Thyroid gland (tissue), 4 donors: ENCODE results near the gene BCL6. TPM values are rescaled to one million over a fixed set of nuclear protein-coding genes. Genes with fewer than 3 reads are reported as not detected.

Source experiments
- DNase-seq, 2 donors: peaks; one replicate each; pipeline ENCODE4 v3.0.0-alpha.2; 2019
- H3K27ac ChIP-seq, 3 donors: fragments of 200-600 bp; sonication (generic); 1 replicate in 2 of 3; 2 replicates in 1 of 3; pipeline ENCODE4 v1.5.1; 2016 to 2019; ENCODE audit warnings: mild to moderate bottlenecking in 1 of 3, moderate library complexity in 1 of 3
- H3K27me3 ChIP-seq: fragments of 200-600 bp; sonication (generic); one replicate; pipeline ENCODE4 v1.5.1; 2019
- H3K36me3 ChIP-seq, 2 donors: fragments of 200-600 bp; sonication (generic); one replicate each; pipeline ENCODE4 v1.5.1; 2016 to 2019
- H3K4me1 ChIP-seq, 2 donors: fragments of 200-600 bp; sonication (generic); one replicate each; pipeline ENCODE4 v1.5.1; 2017 to 2019
- H3K4me3 ChIP-seq, 3 donors: fragments of 200-600 bp; sonication (generic); replicated peaks in 1 of 3; 1 replicate in 2 of 3; 2 replicates in 1 of 3; pipeline ENCODE4 v1.5.1; 2016; ENCODE audit warnings: mild to moderate bottlenecking in 1 of 3
- H3K9me3 ChIP-seq: fragments of 200-600 bp; sonication (generic); one replicate; pipeline ENCODE4 v1.5.1; 2017
- CTCF ChIP-seq, 6 experiments: fragments of 200-600 bp in 3 of 6; fragments of 450-650 bp in 3 of 6; sonication (generic) in 3 of 6; IDR thresholded peaks; one replicate each; pipeline ENCODE4 v1.5.1; 2016 to 2019; ENCODE audit warnings: antibody characterized with exemption in 6 of 6, mild to moderate bottlenecking in 2 of 6, inconsistent platforms in 1 of 6, moderate library complexity in 1 of 6
- POLR2A ChIP-seq, 2 donors: fragments of 450-650 bp; IDR thresholded peaks; one replicate each; pipeline ENCODE4 v1.6.1; 2017; ENCODE audit warnings: antibody characterized with exemption in 2 of 2, mild to moderate bottlenecking in 2 of 2, moderate library complexity in 1 of 2
- whole genome bisulfite sequencing, 2 donors: methylation state at CpG; one replicate each; pipeline ENCODE4 v1.1.5; 2017; 5-methylcytosine and 5-hydroxymethylcytosine counted together
- intact Hi-C: fragments of 100-400 bp; cut with DNase I; formaldehyde crosslinking; loops from one replicate; pipeline ENCODE4 v1.15.1; 2023
- total RNA-seq, 4 donors: library from RNA; depleted of rRNA; stranded (reverse); fragments of >200 nt; gene quantifications; one replicate each; pipeline ENCODE4 v1.2.3, GENCODE V29; 2016

The BCL6 gene
- total RNA-seq, 4 donors from 2014 or later, result 40.3 to 109 (median 67.2) TPM

- H3K36me3 ChIP-seq, result peaks cover 34 to 40% of the 10 kb centered on the region in 2 donors
- H3K9me3 ChIP-seq, result no peaks in the 10 kb centered on the region
- TF ChIP-seq CTCF (IDR thresholded peaks at IDR 0.05) (no peak), POLR2A (IDR thresholded peaks at IDR 0.05) (no peak)
- no peak overlapping the region for H3K4me3 ChIP-seq
- H3K27ac ChIP-seq, result no peak overlapping the region
- H3K27me3 ChIP-seq, result no peaks in the 10 kb centered on the region
- WGBS, 2 donors, result 51 to 70% methylated on average over 6 of the region's 6 CpGs
- DNase-seq, result peak in 1 of 2 donors; percentile 34
- intact Hi-C loops, result no loop called here
- no peaks in the 10 kb centered on the region for H3K4me1 ChIP-seq
These were observed 25.5 kb downstream of the BCL6 start for GRCh38 chr3:187719628-187720336.

GRCh38 chr3:187718802-187719201 lies 26.5 kb downstream of the BCL6 start:
- Histone ChIP-seq H3K27me3 (no peaks in the 10 kb centered on the region), H3K27ac (no peak overlapping the region), H3K4me1 (no peaks in the 10 kb centered on the region), H3K36me3 (peaks cover 25 to 30% of the 10 kb centered on the region in 2 donors), H3K4me3 (no peak overlapping the region), H3K9me3 (no peaks in the 10 kb centered on the region)
- DNase-seq, result no peak
- TF ChIP-seq CTCF (IDR thresholded peaks at IDR 0.05), result no peak
- TF ChIP-seq POLR2A (IDR thresholded peaks at IDR 0.05), result no peak
- intact Hi-C loops, result no loop called here
- 92 to 94% methylated on average over 5 of the region's 5 CpGs for WGBS, 2 donors

- TF ChIP-seq POLR2A (IDR thresholded peaks at IDR 0.05) (no peak), CTCF (IDR thresholded peaks at IDR 0.05) (no peak)
- intact Hi-C loops, result no loop called here
- no peaks in the 10 kb centered on the region for H3K9me3 ChIP-seq
- peaks cover 15 to 18% of the 10 kb centered on the region in 2 donors for H3K36me3 ChIP-seq
- no peak overlapping the region for H3K27ac ChIP-seq
- WGBS, 2 donors, result 60 to 68% methylated on average over 1 of the region's 1 CpG
- no peak overlapping the region for H3K4me3 ChIP-seq
- H3K27me3 ChIP-seq, result no peaks in the 10 kb centered on the region
- no peak for DNase-seq
- no peaks in the 10 kb centered on the region for H3K4me1 ChIP-seq
These were observed 27.7 kb downstream of the BCL6 start for GRCh38 chr3:187717572-187717971.

GRCh38 chr3:187714404-187714979 lies 30.8 kb downstream of the BCL6 start:
- intact Hi-C loops, result no loop called here

More at GRCh38 chr3:187714404-187714979, 30.8 kb downstream of the BCL6 start:
- H3K27ac ChIP-seq, result no peak overlapping the region
- TF ChIP-seq CTCF (IDR thresholded peaks at IDR 0.05), result peak; percentile 75 to 95 (median 93)
- no peak for TF ChIP-seq POLR2A (IDR thresholded peaks at IDR 0.05)
- 17% methylated on average over 4 of the region's 4 CpGs for WGBS, 2 donors
- peak; percentile 74 to 76 for DNase-seq
- H3K4me1 ChIP-seq, result no peaks in the 10 kb centered on the region
- no peaks in the 10 kb centered on the region for H3K36me3 ChIP-seq
- no peaks in the 10 kb centered on the region for H3K9me3 ChIP-seq
- H3K4me3 ChIP-seq, result no peak overlapping the region
- H3K27me3 ChIP-seq, result no peaks in the 10 kb centered on the region
